HepG2 (cell line): ENCODE data around the gene TXNRD1. TPM values are rescaled to one million over a fixed set of nuclear protein-coding genes. Genes with fewer than 3 reads are reported as not detected.
A peak's percentile ranks its signal among the peaks of the same experiment; 100 is the strongest.

Experiments used
- ATAC-seq: fragments of 200-7000 bp; cut with Tn5 transposase; 3 replicates; pipeline ENCODE4 v1.9.1; 2020; ENCODE audit warnings: mild to moderate bottlenecking, moderate library complexity
- BruUV-seq: library from RNA; stranded (reverse); fragments of 400-500 nt; replicated peaks from 2 replicates; lab custom pipeline; 2021; lab: Mats Ljungman, UMichigan
- CTCF ChIA-PET: fragments of 300-600 bp; formaldehyde crosslinking; extraction: SDS; loops from one replicate; lab custom pipeline; 2021; ENCODE audit warnings: low total read pairs, inconsistent platforms, low intra/inter-chr PET ratio; lab: Yijun Ruan, JAX
- POLR2A ChIA-PET: fragments of 350-600 bp; sonication (Branson Sonifier 250); formaldehyde crosslinking; loops from one replicate; lab custom pipeline; 2020; ENCODE audit warnings: antibody characterized with exemption, inconsistent platforms; lab: Yijun Ruan, JAX
- DNase-seq: peaks from one replicate; pipeline ENCODE4 v3.0.0-alpha.2; 2015; ENCODE audit warnings: low spot score
- FAIRE-seq: peaks from 3 replicates; lab custom pipeline; 2011; peaks lifted over from hg19 to GRCh38; lab: Jason Lieb, UNC
- H2AFZ ChIP-seq: one replicate; pipeline ENCODE4 v1.6.1; 2011; ENCODE audit warnings: low read length, inconsistent platforms
- H3K27ac ChIP-seq: fragments of 300-600 bp; 3 replicates; pipeline ENCODE4 v1.8.0; 2011; ENCODE audit warnings: mixed run types, mild to moderate bottlenecking, mixed read lengths, low read length, inconsistent platforms; ENCODE audit not compliant: insufficient read depth; ENCODE audit errors: extremely low read length
- H3K27me3 ChIP-seq, 2 experiments: fragments of 200-600 bp in 1 of 2; 2 replicates in 1 of 2; 3 replicates in 1 of 2; pipeline versions ENCODE4 v1.6.0 to v1.8.0; 2011; ENCODE audit warnings: low read length in 2 of 2, mild to moderate bottlenecking in 2 of 2, moderate library complexity in 2 of 2, inconsistent platforms in 1 of 2; ENCODE audit not compliant: insufficient read depth in 2 of 2, control insufficient read depth in 1 of 2
- H3K36me3 ChIP-seq, 2 experiments: fragments of 200-600 bp in 1 of 2; replicated peaks in 1 of 2; 2 replicates in 1 of 2; 3 replicates in 1 of 2; pipeline versions ENCODE4 v1.5.1 to v1.8.0; 2011; ENCODE audit warnings: low read length in 2 of 2, inconsistent platforms in 1 of 2; ENCODE audit not compliant: insufficient read depth in 2 of 2, control insufficient read depth in 1 of 2
- H3K4me1 ChIP-seq: 2 replicates; pipeline ENCODE4 v1.5.1; 2012; ENCODE audit warnings: low read length, inconsistent platforms; ENCODE audit not compliant: insufficient read depth
- H3K4me2 ChIP-seq: 2 replicates; pipeline ENCODE4 v1.6.0; 2011; ENCODE audit warnings: low read depth, low read length, inconsistent platforms
- H3K4me3 ChIP-seq, 3 experiments: fragments of 200-600 bp in 1 of 3; sonication (generic), shearing (Covaris generic) in 1 of 3; replicated peaks in 1 of 3; 2 replicates each; pipeline ENCODE4 v1.5.1; 2011 to 2016; ENCODE audit warnings: low read length in 3 of 3, inconsistent platforms in 2 of 3, low read depth in 2 of 3, mild to moderate bottlenecking in 2 of 3, control low read depth in 1 of 3, mixed read lengths in 1 of 3; ENCODE audit not compliant: insufficient read depth in 1 of 3
- H3K79me2 ChIP-seq: one replicate; pipeline ENCODE4 v1.6.1; 2011; ENCODE audit warnings: low read length, inconsistent platforms; ENCODE audit not compliant: insufficient read depth
- H3K9ac ChIP-seq: 2 replicates; pipeline ENCODE4 v1.6.0; 2011; ENCODE audit warnings: mild to moderate bottlenecking, low read depth, low read length, inconsistent platforms; ENCODE audit not compliant: insufficient read depth
- H3K9me3 ChIP-seq: 2 replicates; pipeline ENCODE4 v1.5.1; 2012; ENCODE audit warnings: mild to moderate bottlenecking, low read length
- H4K20me1 ChIP-seq: 2 replicates; pipeline ENCODE4 v1.6.0; 2011; ENCODE audit warnings: inconsistent platforms, mild to moderate bottlenecking, low read length, moderate library complexity; ENCODE audit not compliant: insufficient read depth
- CEBPB ChIP-seq: IDR thresholded peaks from 2 replicates; pipeline ENCODE4 v1.6.1; 2011; ENCODE audit warnings: low read depth, low read length, improper control_type of control experiment, borderline replicate concordance
- HMGXB4 ChIP-seq, 2 experiments: sonication (generic) in 1 of 2; formaldehyde crosslinking in 1 of 2; IDR thresholded peaks; 2 replicates each; pipeline versions ENCODE4 v1.4.0 to v1.6.1; 2018 to 2020; ENCODE audit warnings: missing genetic modification reagents in 2 of 2, borderline replicate concordance in 1 of 2, low read depth in 1 of 2, mild to moderate bottlenecking in 1 of 2, missing biosample characterization in 1 of 2
- RARA ChIP-seq: IDR thresholded peaks from 2 replicates; pipeline ENCODE4 v1.6.1; 2016; ENCODE audit warnings: missing genetic modification reagents, missing compliant biosample characterization
- REST ChIP-seq, 2 experiments: IDR thresholded peaks; 2 replicates each; pipeline ENCODE4 v1.6.1; 2011 to 2012; ENCODE audit warnings: low read length in 2 of 2, borderline replicate concordance in 1 of 2, low read depth in 1 of 2, mild to moderate bottlenecking in 1 of 2, moderate library complexity in 1 of 2
- ZNF142 ChIP-seq: sonication (generic); formaldehyde crosslinking; IDR thresholded peaks from 2 replicates; pipeline ENCODE4 v1.4.0; 2020; ENCODE audit warnings: missing genetic modification reagents
- ZNF777 ChIP-seq: sonication (generic); formaldehyde crosslinking; IDR thresholded peaks from 2 replicates; pipeline ENCODE4 v1.4.0; 2020; ENCODE audit warnings: missing genetic modification reagents
- WGBS: methylation state at CpG from one replicate; pipeline ENCODE4 v1.1.6; 2017; ENCODE audit warnings: low lambda C conversion rate; 5-methylcytosine and 5-hydroxymethylcytosine counted together
- in situ Hi-C: cut with HindIII; loops from 2 replicates; pipeline ENCODE4 v1.10.0; 2017; ENCODE audit warnings: low pct_unique_long_range_greater_than_20kb; ENCODE audit not compliant: extremely low pct_ligation_motif_present
- intact Hi-C: fragments of 100-400 bp; cut with micrococcal nuclease; formaldehyde crosslinking; loops from one replicate; pipeline ENCODE4 v1.10.0; 2022; ENCODE audit not compliant: unreplicated experiment
- polyA plus RNA-seq, 8 experiments: library from polyadenylated mRNA; depleted of rRNA in 3 of 8; stranded (reverse) in 7 of 8; unstranded in 1 of 8; fragments of >200 nt; fragmentation: Illumina TruSeq in 4 of 8; extraction: Trizol in 4 of 8; gene quantifications; 2 replicates each; pipeline versions ENCODE4 v1.2.1 to v1.2.3, GENCODE V29; 2011 to 2016; ENCODE audit warnings: low read depth in 4 of 8, missing spikeins in 1 of 8, mixed read lengths in 1 of 8; ENCODE audit not compliant: insufficient read depth in 1 of 8
- total RNA-seq, 5 experiments: library from RNA; depleted of rRNA; stranded (reverse); fragments of >200 nt; fragmentation: Illumina TruSeq; extraction: Trizol; gene quantifications; 2 replicates each; pipeline ENCODE4 v1.2.3, GENCODE V29; 2016; ENCODE audit warnings: low read depth in 1 of 5

Gene TXNRD1
- total and polyA plus RNA-seq, 2 of the 13 experiments (the other 11 are each of a cell fraction or from before 2014, with no cell fraction given): 54.0 to 190 TPM

- Histone ChIP-seq H3K36me3 (no peaks in the 10 kb centered on the region), H3K4me3 (no peak overlapping the region), H3K4me1 (peaks cover 25% of the 10 kb centered on the region), H3K27me3 (no peaks in the 10 kb centered on the region), H2AFZ (no peak overlapping the region), H3K9ac (no peak overlapping the region), H3K4me2 (no peak overlapping the region), H3K9me3 (no peaks in the 10 kb centered on the region), H4K20me1 (no peaks in the 10 kb centered on the region), H3K79me2 (no peaks in the 10 kb centered on the region), H3K27ac (no peak overlapping the region)
- FAIRE-seq (no peak), ATAC-seq (no peak), DNase-seq (peak; percentile 43)
- CTCF ChIA-PET: no interaction called here
- POLR2A ChIA-PET: interaction anchor here (1.3 kb wide), 1 partner anchor 7 kb away, joined by 6 read pairs; no protein-coding TSS in a partner anchor
- TF ChIP-seq CEBPB: peak; percentile 37; the same call in 1 of the 2 replicates
- no peak for TF ChIP-seq ZNF142 (CRISPR knock-in tag)
- TF ChIP-seq RARA: peak; percentile 58
- no peak for TF ChIP-seq HMGXB4 (CRISPR knock-in tag; IDR thresholded peaks at IDR 0.05; ENCODE audit: borderline replicate concordance in 1 of 2, low read depth in 1 of 2)
- TF ChIP-seq REST (IDR thresholded peaks at IDR 0.05; ENCODE audit: borderline replicate concordance in 1 of 2, low read depth in 1 of 2, low read length in 2 of 2): no peak
- no peak for TF ChIP-seq ZNF777
- BruUV-seq: no TSS peak
- intact Hi-C loops (no loop called here), in situ Hi-C loops (loop anchor here (10.0 kb wide), 1 partner anchor 66 kb away; the partner anchor contains the start of gene TXNRD1)
- WGBS: 58% methylated on average over 4 of the region's 4 CpGs
These were observed 65.3 kb downstream of the TXNRD1 start for GRCh38 chr12:104280717-104281458.
